Testis (tissue), 2 donors: Measurements from ENCODE around the gene RPS2.

Experiments used
- CTCF ChIP-seq, 3 experiments: fragments of 450-650 bp in 2 of 3; fragments of 200-600 bp in 1 of 3; sonication (generic) in 1 of 3; IDR thresholded peaks; one replicate each; pipeline ENCODE4 v1.5.1; 2016 to 2019; ENCODE audit warnings: antibody characterized with exemption in 3 of 3, mild to moderate bottlenecking in 2 of 3, moderate library complexity in 1 of 3
- POLR2A ChIP-seq: fragments of 450-650 bp; IDR thresholded peaks from one replicate; pipeline ENCODE4 v1.6.1; 2017; ENCODE audit warnings: antibody characterized with exemption, mild to moderate bottlenecking, moderate library complexity

GRCh38 chr16:1971796-1972489 lies 7.3 kb upstream of the RPS2 start, which contains the start of gene TBL3:
- TF ChIP-seq CTCF (IDR thresholded peaks at IDR 0.05) (peak in 1 of 3 experiments; percentile 18), POLR2A (peak; percentile 50)
